Fibroblast of lung (primary cell): Measurements from ENCODE around the gene NATD1. TPM values are rescaled to one million over a fixed set of nuclear protein-coding genes. Genes with fewer than 3 reads are reported as not detected.

Experiments
- DNase-seq, 2 donors: peaks; one replicate each; pipeline versions ENCODE4 v3.0.0 to v3.0.0-alpha.2; 2010; ENCODE audit warnings: low read depth in 2 of 2
- H2AFZ ChIP-seq: 2 replicates; pipeline ENCODE4 v1.5.1; 2012; ENCODE audit warnings: low read length, control low read depth, inconsistent platforms
- H3K27ac ChIP-seq: 2 replicates; pipeline ENCODE4 v1.5.1; 2011; ENCODE audit warnings: low read length, control low read depth; ENCODE audit not compliant: insufficient read depth
- H3K27me3 ChIP-seq: 2 replicates; pipeline ENCODE4 v1.5.1; 2011; ENCODE audit warnings: mild to moderate bottlenecking, low read length; ENCODE audit not compliant: control insufficient read depth, insufficient read depth
- H3K36me3 ChIP-seq: 2 replicates; pipeline ENCODE4 v1.5.1; 2011; ENCODE audit warnings: low read length; ENCODE audit not compliant: control insufficient read depth, insufficient read depth
- H3K4me1 ChIP-seq: 2 replicates; pipeline ENCODE4 v1.5.1; 2011; ENCODE audit warnings: low read length; ENCODE audit not compliant: control insufficient read depth, insufficient read depth; ENCODE audit errors: extremely low read depth
- H3K4me2 ChIP-seq: 2 replicates; pipeline ENCODE4 v1.5.1; 2011; ENCODE audit warnings: low read length, control low read depth; ENCODE audit not compliant: insufficient read depth; ENCODE audit errors: extremely low read depth
- H3K4me3 ChIP-seq, 4 experiments: fragments of 200-600 bp in 1 of 4; sonication (generic) in 1 of 4; replicated peaks in 1 of 4; 2 replicates each; pipeline ENCODE4 v1.5.1; 2011 to 2016; ENCODE audit warnings: low read length in 4 of 4, low read depth in 3 of 4, mild to moderate bottlenecking in 3 of 4, control low read depth in 2 of 4, inconsistent platforms in 1 of 4, mixed read lengths in 1 of 4; ENCODE audit not compliant: insufficient read depth in 1 of 4; ENCODE audit errors: control extremely low read depth in 1 of 4
- H3K79me2 ChIP-seq: 2 replicates; pipeline ENCODE4 v1.5.1; 2012; ENCODE audit warnings: mild to moderate bottlenecking, low read length, inconsistent platforms; ENCODE audit not compliant: control insufficient read depth, insufficient read depth
- H3K9ac ChIP-seq: 2 replicates; pipeline ENCODE4 v1.5.1; 2011; ENCODE audit warnings: mild to moderate bottlenecking, low read length, control low read depth; ENCODE audit not compliant: insufficient read depth
- H3K9me3 ChIP-seq: 2 replicates; pipeline ENCODE4 v1.5.1; 2012; ENCODE audit warnings: low read depth, low read length; ENCODE audit not compliant: control insufficient read depth, insufficient read depth
- H4K20me1 ChIP-seq: 2 replicates; pipeline ENCODE4 v1.5.1; 2011; ENCODE audit warnings: low read length; ENCODE audit not compliant: control insufficient read depth, insufficient read depth; ENCODE audit errors: extremely low read depth
- EZH2 ChIP-seq: IDR thresholded peaks from 2 replicates; pipeline ENCODE4 v1.5.1; 2012; ENCODE audit warnings: low read length, control low read depth, mild to moderate bottlenecking; ENCODE audit errors: missing control alignments
- polyA plus RNA-seq, 2 donors: library from polyadenylated mRNA; depleted of rRNA in 1 of 2; stranded (reverse) in 1 of 2; unstranded in 1 of 2; fragments of >200 nt; gene quantifications; 2 replicates each; pipeline ENCODE4 v1.2.1, GENCODE V29; 2011 to 2012; ENCODE audit warnings: missing spikeins in 1 of 2
- total RNA-seq: library from RNA; depleted of rRNA; stranded (reverse); fragments of >200 nt; gene quantifications from 2 replicates; pipeline ENCODE4 v1.2.1, GENCODE V29; 2014
- TF ChIP-seq, protein P1 (sequence below), 2 donors: IDR thresholded peaks in 1 of 2; conservative IDR thresholded peaks in 1 of 2; 1 replicate in 1 of 2; 2 replicates in 1 of 2; pipeline ENCODE4 v1.5.1; 2011 to 2012; ENCODE audit warnings: low read length in 2 of 2, control low read depth in 1 of 2, inconsistent platforms in 1 of 2, low read depth in 1 of 2, mild to moderate bottlenecking in 1 of 2

NATD1 gene
- total and polyA plus RNA-seq, 2 donors (not counting 1 experiment from before 2014, with no cell fraction given), result 5.6 to 9.2 TPM

DNA sequence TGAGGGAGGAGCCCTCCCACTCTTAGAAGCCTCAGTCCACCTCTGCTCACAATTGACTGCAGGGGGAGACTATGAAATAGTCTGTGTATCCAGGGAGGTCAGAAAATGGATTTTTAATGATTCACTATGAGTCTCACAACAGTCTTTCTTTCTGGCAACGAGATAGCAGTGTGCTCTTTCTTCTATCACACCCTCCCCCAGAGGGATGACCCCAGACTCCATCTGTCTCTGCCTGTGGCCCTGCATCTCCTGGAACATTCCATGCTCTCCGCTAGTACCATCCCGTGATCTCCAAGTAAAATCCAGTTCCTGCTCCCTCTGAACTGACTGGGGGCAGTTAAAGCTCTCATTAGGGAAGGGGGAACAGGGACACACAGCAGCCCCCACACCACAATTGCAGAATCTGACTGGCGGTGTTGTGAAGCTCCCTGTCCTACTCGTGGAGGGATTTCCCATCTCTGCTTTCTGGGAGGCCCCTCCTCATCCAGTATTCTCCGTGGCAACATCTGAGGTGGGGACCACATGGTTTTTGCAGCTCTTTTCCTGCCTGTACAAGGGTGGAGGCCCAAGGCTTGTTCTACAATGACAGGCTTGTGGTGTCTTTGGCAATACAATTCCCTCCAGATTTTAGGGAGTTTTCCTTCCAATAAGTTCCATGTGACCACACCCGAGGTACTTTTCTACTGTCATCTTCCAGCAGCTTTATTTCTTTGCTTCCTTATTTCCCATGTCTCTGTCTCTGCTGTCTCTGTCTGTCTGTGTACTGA, 19.4 kb downstream of the NATD1 start:
- Histone ChIP-seq H3K4me3 (no peak overlapping the region), H3K4me1 (no peaks in the 10 kb centered on the region), H3K9me3 (no peaks in the 10 kb centered on the region), H3K4me2 (no peak overlapping the region), H2AFZ (no peak overlapping the region), H3K36me3 (no peaks in the 10 kb centered on the region), H3K27me3 (peaks cover 3% of the 10 kb centered on the region), H3K79me2 (no peaks in the 10 kb centered on the region), H3K9ac (no peak overlapping the region), H3K27ac (no peak overlapping the region), H4K20me1 (no peaks in the 10 kb centered on the region)
- TF ChIP-seq, protein P1, sequence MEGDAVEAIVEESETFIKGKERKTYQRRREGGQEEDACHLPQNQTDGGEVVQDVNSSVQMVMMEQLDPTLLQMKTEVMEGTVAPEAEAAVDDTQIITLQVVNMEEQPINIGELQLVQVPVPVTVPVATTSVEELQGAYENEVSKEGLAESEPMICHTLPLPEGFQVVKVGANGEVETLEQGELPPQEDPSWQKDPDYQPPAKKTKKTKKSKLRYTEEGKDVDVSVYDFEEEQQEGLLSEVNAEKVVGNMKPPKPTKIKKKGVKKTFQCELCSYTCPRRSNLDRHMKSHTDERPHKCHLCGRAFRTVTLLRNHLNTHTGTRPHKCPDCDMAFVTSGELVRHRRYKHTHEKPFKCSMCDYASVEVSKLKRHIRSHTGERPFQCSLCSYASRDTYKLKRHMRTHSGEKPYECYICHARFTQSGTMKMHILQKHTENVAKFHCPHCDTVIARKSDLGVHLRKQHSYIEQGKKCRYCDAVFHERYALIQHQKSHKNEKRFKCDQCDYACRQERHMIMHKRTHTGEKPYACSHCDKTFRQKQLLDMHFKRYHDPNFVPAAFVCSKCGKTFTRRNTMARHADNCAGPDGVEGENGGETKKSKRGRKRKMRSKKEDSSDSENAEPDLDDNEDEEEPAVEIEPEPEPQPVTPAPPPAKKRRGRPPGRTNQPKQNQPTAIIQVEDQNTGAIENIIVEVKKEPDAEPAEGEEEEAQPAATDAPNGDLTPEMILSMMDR (conservative IDR thresholded peaks at IDR 0.05 in 1 of 2, IDR thresholded peaks at IDR 0.05 in 1 of 2; ENCODE audit: low read depth in 1 of 2, low read length in 2 of 2), result no peak
- no peak for TF ChIP-seq EZH2
- no peak for DNase-seq

DNA sequence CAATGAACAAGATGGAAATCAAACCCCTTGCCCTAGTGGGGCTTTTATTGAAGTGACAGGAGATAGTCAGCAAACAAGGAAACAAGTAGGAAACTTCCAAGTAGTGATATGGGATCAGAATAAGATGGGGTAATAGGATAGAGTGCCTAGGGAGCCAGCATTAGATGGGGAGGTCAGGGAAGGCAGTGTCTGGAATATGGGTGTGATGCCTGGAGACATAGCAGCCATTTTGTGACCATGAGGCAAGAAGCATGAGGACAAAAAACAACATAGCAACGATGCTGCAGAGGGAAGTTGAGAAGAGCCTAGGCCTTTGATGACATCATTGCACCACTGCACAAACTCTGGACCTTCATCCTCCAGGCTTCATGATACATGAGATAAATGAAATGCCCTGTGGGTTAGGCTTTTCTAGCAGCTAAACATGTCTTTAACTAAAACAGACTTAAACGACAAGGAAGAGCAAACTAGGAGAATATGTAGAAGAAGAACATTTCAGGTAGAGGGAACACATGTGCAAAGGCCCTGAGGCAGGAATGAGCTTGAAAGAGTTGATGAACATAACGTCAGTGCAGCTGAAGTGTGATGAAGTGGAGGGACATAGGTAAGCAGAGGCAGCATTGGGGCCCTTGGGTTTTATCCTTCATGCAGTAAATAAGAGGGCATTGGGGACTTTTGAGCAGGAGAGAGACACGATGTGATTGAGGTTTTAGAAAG, 21.0 kb downstream of the NATD1 start:
- no peaks in the 10 kb centered on the region for H3K4me1 ChIP-seq
- H3K27ac ChIP-seq, result no peak overlapping the region
- H3K27me3 ChIP-seq, result no peaks in the 10 kb centered on the region
- no peak overlapping the region for H3K9ac ChIP-seq
- no peak for TF ChIP-seq EZH2
- TF ChIP-seq, protein P1 (conservative IDR thresholded peaks at IDR 0.05 in 1 of 2, IDR thresholded peaks at IDR 0.05 in 1 of 2; ENCODE audit: low read depth in 1 of 2, low read length in 2 of 2), result no peak
- DNase-seq, result no peak
- no peak overlapping the region for H3K4me3 ChIP-seq
- no peak overlapping the region for H2AFZ ChIP-seq
- no peaks in the 10 kb centered on the region for H3K36me3 ChIP-seq
- H4K20me1 ChIP-seq, result no peaks in the 10 kb centered on the region
- no peaks in the 10 kb centered on the region for H3K79me2 ChIP-seq
- H3K9me3 ChIP-seq, result no peaks in the 10 kb centered on the region
- no peak overlapping the region for H3K4me2 ChIP-seq

DNA sequence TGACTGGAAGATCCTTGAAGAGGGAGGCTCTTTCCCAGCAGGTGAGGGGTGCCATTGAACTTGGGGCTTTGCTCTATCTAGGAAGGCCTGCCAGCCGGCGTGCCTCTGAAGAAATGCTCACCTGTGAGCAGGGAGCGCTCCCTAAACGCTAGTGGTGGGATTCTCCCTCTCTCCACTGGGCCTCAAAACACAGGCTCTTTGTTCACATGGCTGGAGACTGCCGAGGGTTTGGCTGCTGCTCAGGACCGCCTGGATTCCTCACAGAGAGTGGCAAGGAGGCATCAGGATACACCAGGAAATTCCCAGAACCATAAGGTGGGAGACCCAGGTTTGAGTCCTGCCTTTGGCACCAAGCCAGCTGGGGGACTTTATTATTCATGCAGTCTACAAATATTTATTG, 21.7 kb downstream of the NATD1 start:
- Histone ChIP-seq H3K9ac (no peak overlapping the region), H3K36me3 (no peaks in the 10 kb centered on the region), H3K4me2 (no peak overlapping the region), H2AFZ (no peak overlapping the region), H3K27me3 (no peaks in the 10 kb centered on the region), H3K9me3 (no peaks in the 10 kb centered on the region), H3K79me2 (no peaks in the 10 kb centered on the region), H3K4me1 (no peaks in the 10 kb centered on the region), H3K4me3 (no peak overlapping the region), H3K27ac (no peak overlapping the region), H4K20me1 (no peaks in the 10 kb centered on the region)
- TF ChIP-seq, protein P1 (conservative IDR thresholded peaks at IDR 0.05 in 1 of 2, IDR thresholded peaks at IDR 0.05 in 1 of 2; ENCODE audit: low read depth in 1 of 2, low read length in 2 of 2), result no peak
- no peak for TF ChIP-seq EZH2
- no peak for DNase-seq
